Suprapubic skin (tissue), 4 donors: Measurements from ENCODE around the gene IQCM.

ENCODE experiments used
- EP300 ChIP-seq: sonication (generic); formaldehyde crosslinking; IDR thresholded peaks from one replicate; pipeline ENCODE4 v1.6.1; 2017; ENCODE audit warnings: antibody characterized with exemption
- POLR2A ChIP-seq, 2 donors: fragments of 450-650 bp; IDR thresholded peaks; one replicate each; pipeline ENCODE4 v1.6.1; 2017; ENCODE audit warnings: antibody characterized with exemption in 2 of 2, mild to moderate bottlenecking in 2 of 2, moderate library complexity in 2 of 2
- POLR2AphosphoS5 ChIP-seq, 3 donors: sonication (generic); formaldehyde crosslinking; IDR thresholded peaks; one replicate each; pipeline ENCODE4 v1.6.1; 2017; ENCODE audit warnings: antibody characterized with exemption in 3 of 3
- TF ChIP-seq, protein P1 (sequence below), 2 donors: fragments of 200-600 bp in 1 of 2; fragments of 450-650 bp in 1 of 2; sonication (generic) in 1 of 2; IDR thresholded peaks; one replicate each; pipeline ENCODE4 v1.5.1; 2016 to 2019; ENCODE audit warnings: antibody characterized with exemption in 2 of 2, mild to moderate bottlenecking in 1 of 2, moderate library complexity in 1 of 2

DNA sequence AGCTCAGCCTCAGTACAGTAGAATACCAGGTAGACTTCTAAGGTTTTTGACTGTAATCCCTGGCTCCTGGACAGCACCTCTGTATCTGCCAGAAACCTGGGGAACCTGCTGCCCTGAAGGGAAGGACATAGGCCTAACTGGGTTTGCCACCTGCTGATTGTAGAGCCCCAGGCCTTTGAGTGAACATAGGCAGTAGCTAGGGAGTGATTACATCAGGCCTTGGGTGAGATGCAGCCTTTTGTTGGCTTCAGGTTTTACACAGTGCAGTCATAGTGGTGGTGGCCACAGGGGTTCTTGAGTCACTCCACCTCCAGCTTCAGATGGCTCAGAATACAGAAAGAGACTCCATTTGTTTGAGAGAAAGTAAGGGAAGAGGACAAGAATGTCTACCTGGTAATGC, 19.3 kb downstream of the IQCM start:
- TF ChIP-seq, protein P1, sequence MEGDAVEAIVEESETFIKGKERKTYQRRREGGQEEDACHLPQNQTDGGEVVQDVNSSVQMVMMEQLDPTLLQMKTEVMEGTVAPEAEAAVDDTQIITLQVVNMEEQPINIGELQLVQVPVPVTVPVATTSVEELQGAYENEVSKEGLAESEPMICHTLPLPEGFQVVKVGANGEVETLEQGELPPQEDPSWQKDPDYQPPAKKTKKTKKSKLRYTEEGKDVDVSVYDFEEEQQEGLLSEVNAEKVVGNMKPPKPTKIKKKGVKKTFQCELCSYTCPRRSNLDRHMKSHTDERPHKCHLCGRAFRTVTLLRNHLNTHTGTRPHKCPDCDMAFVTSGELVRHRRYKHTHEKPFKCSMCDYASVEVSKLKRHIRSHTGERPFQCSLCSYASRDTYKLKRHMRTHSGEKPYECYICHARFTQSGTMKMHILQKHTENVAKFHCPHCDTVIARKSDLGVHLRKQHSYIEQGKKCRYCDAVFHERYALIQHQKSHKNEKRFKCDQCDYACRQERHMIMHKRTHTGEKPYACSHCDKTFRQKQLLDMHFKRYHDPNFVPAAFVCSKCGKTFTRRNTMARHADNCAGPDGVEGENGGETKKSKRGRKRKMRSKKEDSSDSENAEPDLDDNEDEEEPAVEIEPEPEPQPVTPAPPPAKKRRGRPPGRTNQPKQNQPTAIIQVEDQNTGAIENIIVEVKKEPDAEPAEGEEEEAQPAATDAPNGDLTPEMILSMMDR (IDR thresholded peaks at IDR 0.05), result no peak
- TF ChIP-seq POLR2A (IDR thresholded peaks at IDR 0.05), result no peak
- no peak for TF ChIP-seq POLR2AphosphoS5 (IDR thresholded peaks at IDR 0.05)
- TF ChIP-seq EP300, result no peak
